ENCODE data around the gene JAG1.

Gene JAG1

DNA sequence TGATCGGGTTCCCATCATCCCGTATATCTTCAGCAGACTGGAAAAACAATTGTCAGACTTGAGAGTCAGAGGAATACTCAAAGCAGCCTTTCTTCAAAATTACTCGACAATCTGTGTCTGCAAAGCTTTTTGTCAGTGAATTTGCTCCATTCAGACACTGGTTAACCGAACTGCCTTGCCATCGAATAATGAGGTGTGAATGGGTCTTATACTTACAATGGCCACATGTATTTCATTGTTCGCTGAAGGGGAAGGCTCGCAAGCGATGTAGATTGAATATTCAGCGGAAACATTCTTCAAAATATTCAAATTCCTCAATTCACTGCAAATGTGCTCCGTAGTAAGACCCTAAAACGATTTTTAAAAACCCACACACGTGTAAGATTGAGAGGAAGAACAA is 32.9 kb downstream of the JAG1 start (continued):
- no peak for TF ChIP-seq ZNF521 (tag by site-specific recombination; IDR thresholded peaks at IDR 0.05)
- no peak for TF ChIP-seq ZFHX2 (tag by site-specific recombination; conservative IDR thresholded peaks at IDR 0.05)

DNA sequence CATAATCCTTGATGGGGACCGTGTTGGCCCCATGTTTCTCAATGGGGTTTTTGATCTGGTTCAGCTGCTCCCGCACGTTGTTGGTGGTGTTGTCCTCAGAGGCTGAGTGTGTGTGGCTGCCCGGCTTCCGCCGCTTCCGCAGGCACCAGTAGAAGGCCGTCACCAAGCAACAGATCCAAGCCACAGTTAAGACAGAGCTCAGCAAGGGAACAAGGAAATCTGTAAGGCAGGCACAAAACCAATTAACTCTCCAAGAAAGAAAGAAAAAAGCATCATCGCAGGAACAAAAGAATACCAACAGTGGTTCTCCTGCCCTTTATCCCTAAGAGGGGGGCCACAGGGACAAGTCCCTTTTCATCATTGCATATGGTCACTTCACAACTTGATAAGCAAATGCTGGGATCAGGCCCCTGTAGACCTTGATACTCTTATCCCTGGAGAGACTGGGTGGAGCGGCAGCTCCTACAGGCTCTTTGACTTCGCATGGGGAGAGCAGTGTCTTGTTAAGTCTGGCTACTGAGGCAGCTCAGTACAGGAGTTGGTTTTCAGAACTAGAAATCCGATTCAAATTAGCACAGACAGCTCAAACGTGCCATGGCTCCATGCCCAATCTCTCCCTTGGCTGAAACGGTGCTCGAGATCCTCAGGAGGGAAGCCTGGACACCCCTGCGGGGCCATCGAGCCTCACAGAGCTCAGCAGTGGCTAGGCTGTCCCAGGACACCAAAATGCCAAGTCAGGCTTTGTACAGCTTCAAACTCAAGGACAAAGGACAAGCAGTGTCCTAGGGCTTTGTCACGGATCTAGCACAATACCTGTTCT is 33.9 kb downstream of the JAG1 start:
- CTCF ChIA-PET: interaction anchor here (0.6 to 1.1 kb wide), 5 partner anchors 19 to 662 kb away, joined by 3 to 4 read pairs (median 3); no protein-coding TSS in a partner anchor

GRCh38 chr20:10639077-10639736 is 34.6 kb downstream of the JAG1 start:
- TF ChIP-seq ZBTB21 (tag by site-specific recombination; IDR thresholded peaks at IDR 0.05) (no peak), ZNF391 (tag by site-specific recombination; IDR thresholded peaks at IDR 0.05; ENCODE audit: borderline replicate concordance, low read depth) (no peak), ZNF707 (tag by site-specific recombination; IDR thresholded peaks at IDR 0.05) (no peak), ZBTB20 (tag by site-specific recombination; IDR thresholded peaks at IDR 0.05) (no peak), PATZ1 (tag by site-specific recombination; IDR thresholded peaks at IDR 0.05) (no peak), SP2 (tag by site-specific recombination; IDR thresholded peaks at IDR 0.05) (no peak), SALL2 (tag by site-specific recombination; IDR thresholded peaks at IDR 0.05; ENCODE audit: borderline replicate concordance) (no peak)
- TF ChIP-seq, protein P1, sequence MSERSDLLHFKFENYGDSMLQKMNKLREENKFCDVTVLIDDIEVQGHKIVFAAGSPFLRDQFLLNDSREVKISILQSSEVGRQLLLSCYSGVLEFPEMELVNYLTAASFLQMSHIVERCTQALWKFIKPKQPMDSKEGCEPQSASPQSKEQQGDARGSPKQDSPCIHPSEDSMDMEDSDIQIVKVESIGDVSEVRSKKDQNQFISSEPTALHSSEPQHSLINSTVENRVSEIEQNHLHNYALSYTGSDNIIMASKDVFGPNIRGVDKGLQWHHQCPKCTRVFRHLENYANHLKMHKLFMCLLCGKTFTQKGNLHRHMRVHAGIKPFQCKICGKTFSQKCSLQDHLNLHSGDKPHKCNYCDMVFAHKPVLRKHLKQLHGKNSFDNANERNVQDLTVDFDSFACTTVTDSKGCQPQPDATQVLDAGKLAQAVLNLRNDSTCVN (tag by site-specific recombination; optimal IDR thresholded peaks at IDR 0.05): no peak
- TF ChIP-seq, protein P2, sequence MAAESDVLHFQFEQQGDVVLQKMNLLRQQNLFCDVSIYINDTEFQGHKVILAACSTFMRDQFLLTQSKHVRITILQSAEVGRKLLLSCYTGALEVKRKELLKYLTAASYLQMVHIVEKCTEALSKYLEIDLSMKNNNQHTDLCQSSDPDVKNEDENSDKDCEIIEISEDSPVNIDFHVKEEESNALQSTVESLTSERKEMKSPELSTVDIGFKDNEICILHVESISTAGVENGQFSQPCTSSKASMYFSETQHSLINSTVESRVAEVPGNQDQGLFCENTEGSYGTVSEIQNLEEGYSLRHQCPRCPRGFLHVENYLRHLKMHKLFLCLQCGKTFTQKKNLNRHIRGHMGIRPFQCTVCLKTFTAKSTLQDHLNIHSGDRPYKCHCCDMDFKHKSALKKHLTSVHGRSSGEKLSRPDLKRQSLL (tag by site-specific recombination; IDR thresholded peaks at IDR 0.05): no peak
- H3K4me3 ChIP-seq (ENCODE audit: low read depth, low read length): no peak overlapping the region
- no peaks in the 10 kb centered on the region; the same call in 1 of the 2 replicates for H3K4me1 ChIP-seq (ENCODE audit: control insufficient read depth, insufficient read depth, low read length)
- no peak overlapping the region for H3K27ac ChIP-seq (ENCODE audit: extremely low read depth, low read depth, low read length)
- H3K36me3 ChIP-seq (ENCODE audit: control insufficient read depth in 2 of 2, insufficient read depth in 1 of 2, low read length in 2 of 2): peaks cover 16 to 73% of the 10 kb centered on the region in 2 experiments
- ChIA-PET CTCF (interaction anchor here (0.6 to 0.9 kb wide), 4 partner anchors 20 to 214 kb away, joined by 3 to 6 read pairs (median 3); partner anchors contain the start of gene JAG1), POLR2A (no interaction called here)
- no peaks in the 10 kb centered on the region for H3K9me3 ChIP-seq (ENCODE audit: control insufficient read depth, insufficient read depth, low read depth, low read length)

More for the DNA sequence above, 33.9 kb downstream of the JAG1 start:
- no peaks in the 10 kb centered on the region for H3K9me3 ChIP-seq (ENCODE audit: control insufficient read depth, insufficient read depth, low read depth, low read length)
- no peak overlapping the region for H3K4me3 ChIP-seq (ENCODE audit: low read depth, low read length)
- no peaks in the 10 kb centered on the region; the same call in 1 of the 2 replicates for H3K4me1 ChIP-seq (ENCODE audit: control insufficient read depth, insufficient read depth, low read length)
- H3K27ac ChIP-seq (ENCODE audit: extremely low read depth, low read depth, low read length): no peak overlapping the region
- POLR2A ChIA-PET: no interaction called here
- H3K36me3 ChIP-seq (ENCODE audit: control insufficient read depth in 2 of 2, insufficient read depth in 1 of 2, low read length in 2 of 2): peaks cover 21 to 80% of the 10 kb centered on the region in 2 experiments
- TF ChIP-seq, protein P2 (tag by site-specific recombination; IDR thresholded peaks at IDR 0.05): no peak
- TF ChIP-seq, protein P3, sequence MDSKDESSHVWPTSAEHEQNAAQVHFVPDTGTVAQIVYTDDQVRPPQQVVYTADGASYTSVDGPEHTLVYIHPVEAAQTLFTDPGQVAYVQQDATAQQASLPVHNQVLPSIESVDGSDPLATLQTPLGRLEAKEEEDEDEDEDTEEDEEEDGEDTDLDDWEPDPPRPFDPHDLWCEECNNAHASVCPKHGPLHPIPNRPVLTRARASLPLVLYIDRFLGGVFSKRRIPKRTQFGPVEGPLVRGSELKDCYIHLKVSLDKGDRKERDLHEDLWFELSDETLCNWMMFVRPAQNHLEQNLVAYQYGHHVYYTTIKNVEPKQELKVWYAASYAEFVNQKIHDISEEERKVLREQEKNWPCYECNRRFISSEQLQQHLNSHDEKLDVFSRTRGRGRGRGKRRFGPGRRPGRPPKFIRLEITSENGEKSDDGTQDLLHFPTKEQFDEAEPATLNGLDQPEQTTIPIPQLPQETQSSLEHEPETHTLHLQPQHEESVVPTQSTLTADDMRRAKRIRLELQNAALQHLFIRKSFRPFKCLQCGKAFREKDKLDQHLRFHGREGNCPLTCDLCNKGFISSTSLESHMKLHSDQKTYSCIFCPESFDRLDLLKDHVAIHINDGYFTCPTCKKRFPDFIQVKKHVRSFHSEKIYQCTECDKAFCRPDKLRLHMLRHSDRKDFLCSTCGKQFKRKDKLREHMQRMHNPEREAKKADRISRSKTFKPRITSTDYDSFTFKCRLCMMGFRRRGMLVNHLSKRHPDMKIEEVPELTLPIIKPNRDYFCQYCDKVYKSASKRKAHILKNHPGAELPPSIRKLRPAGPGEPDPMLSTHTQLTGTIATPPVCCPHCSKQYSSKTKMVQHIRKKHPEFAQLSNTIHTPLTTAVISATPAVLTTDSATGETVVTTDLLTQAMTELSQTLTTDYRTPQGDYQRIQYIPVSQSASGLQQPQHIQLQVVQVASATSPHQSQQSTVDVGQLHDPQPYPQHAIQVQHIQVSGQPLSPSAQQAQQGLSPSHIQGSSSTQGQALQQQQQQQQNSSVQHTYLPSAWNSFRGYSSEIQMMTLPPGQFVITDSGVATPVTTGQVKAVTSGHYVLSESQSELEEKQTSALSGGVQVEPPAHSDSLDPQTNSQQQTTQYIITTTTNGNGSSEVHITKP (tag by site-specific recombination; IDR thresholded peaks at IDR 0.05): 0 out of 2 replicates have a peak, but pooled peaks have one; percentile 17
- no peak for TF ChIP-seq KLF9 (tag by site-specific recombination; IDR thresholded peaks at IDR 0.05; ENCODE audit: low read depth)

All from HEK293 (cell line).